ENCODE results near the gene ZNF333.
"Not testable (repeated sequence)": the region's sequence is repeated elsewhere in the genome, so short reads cannot be mapped to it uniquely, and the experiment has no call there.

ZNF333 gene

GRCh38 chr19:14770136-14770535 is 80.3 kb downstream of the ZNF333 start:
- DNase-seq = no peak

- no peak for DNase-seq
Measured at GRCh38 chr19:14770944-14771839, 81.3 kb downstream of the ZNF333 start.

GRCh38 chr19:14772467-14772866 is 82.6 kb downstream of the ZNF333 start:
- no peak for DNase-seq

- DNase-seq = no peak
Measured at GRCh38 chr19:14772995-14773394, 83.1 kb downstream of the ZNF333 start.

GRCh38 chr19:14773722-14774121 is 83.9 kb downstream of the ZNF333 start:
- not testable (repeated sequence) for DNase-seq

- no peak for DNase-seq
Measured at GRCh38 chr19:14774373-14774772, 84.5 kb downstream of the ZNF333 start.

- DNase-seq = not testable (repeated sequence)
Measured at GRCh38 chr19:14775326-14775725, 85.5 kb downstream of the ZNF333 start.

- DNase-seq = no peak
Measured at GRCh38 chr19:14775869-14776586, 86.2 kb downstream of the ZNF333 start.

GRCh38 chr19:14777645-14778044 is 87.8 kb downstream of the ZNF333 start:
- DNase-seq = not testable (repeated sequence)

- not testable (repeated sequence) for DNase-seq
Measured at GRCh38 chr19:14778110-14778845, 88.4 kb downstream of the ZNF333 start, which contains the start of gene ADGRE2. Gene ADGRE2, minus strand, starts transcription at chr19:14778560. Its CDS starts 1,804 bp downstream, at chr19:14776756.

GRCh38 chr19:14779151-14779550 is 89.3 kb downstream of the ZNF333 start:
- no peak for DNase-seq

GRCh38 chr19:14780622-14781225 is 90.9 kb downstream of the ZNF333 start:
- not testable (repeated sequence) for DNase-seq

- DNase-seq = not testable (repeated sequence)
Measured at GRCh38 chr19:14781713-14782536, 92.1 kb downstream of the ZNF333 start.

- DNase-seq = no peak
Measured at GRCh38 chr19:14782626-14783409, 93.0 kb downstream of the ZNF333 start.

Measured in NCI-H446 treated with DMSO at 0.1 percent for 48 hours (cell line).